Esophagus muscularis mucosa (tissue), 4 donors: Measurements from ENCODE around the gene STARD9. TPM values are rescaled to one million over a fixed set of nuclear protein-coding genes. Genes with fewer than 3 reads are reported as not detected.

Experiments used
- DNase-seq: peaks from one replicate; pipeline ENCODE4 v3.0.0-alpha.2; 2017; ENCODE audit errors: extremely low spot score
- H3K27ac ChIP-seq, 4 donors: fragments of 200-600 bp; sonication (generic); replicated peaks in 1 of 4; 1 replicate in 3 of 4; 2 replicates in 1 of 4; pipeline ENCODE4 v1.5.1; 2016 to 2019; ENCODE audit warnings: mild to moderate bottlenecking in 1 of 4
- H3K27me3 ChIP-seq, 4 donors: fragments of 200-600 bp; sonication (generic); one replicate each; pipeline versions ENCODE4 v1.5.1 to v1.6.0; 2016 to 2019
- H3K36me3 ChIP-seq, 4 donors: fragments of 200-600 bp; sonication (generic); one replicate each; pipeline ENCODE4 v1.5.1; 2016 to 2019
- H3K4me1 ChIP-seq, 4 donors: fragments of 200-600 bp; sonication (generic); one replicate each; pipeline ENCODE4 v1.5.1; 2016 to 2019
- H3K4me3 ChIP-seq, 4 donors: fragments of 200-600 bp; sonication (generic); 1 replicate in 2 of 4; 2 replicates in 2 of 4; pipeline ENCODE4 v1.5.1; 2016 to 2019; ENCODE audit warnings: mild to moderate bottlenecking in 4 of 4, moderate library complexity in 1 of 4
- H3K9me3 ChIP-seq, 4 donors: fragments of 200-600 bp; sonication (generic); 1 replicate in 3 of 4; 2 replicates in 1 of 4; pipeline ENCODE4 v1.5.1; 2016 to 2019
- EP300 ChIP-seq: sonication (generic); formaldehyde crosslinking; IDR thresholded peaks from one replicate; pipeline ENCODE4 v1.6.1; 2017; ENCODE audit warnings: antibody characterized with exemption
- POLR2A ChIP-seq: fragments of 450-650 bp; IDR thresholded peaks from one replicate; pipeline ENCODE4 v1.6.1; 2017; ENCODE audit warnings: antibody characterized with exemption, moderate library complexity, mild to moderate bottlenecking, low read depth
- POLR2AphosphoS5 ChIP-seq, 2 donors: sonication (generic); formaldehyde crosslinking; IDR thresholded peaks; one replicate each; pipeline ENCODE4 v1.6.1; 2017; ENCODE audit warnings: antibody characterized with exemption in 2 of 2
- WGBS: methylation state at CpG from one replicate; pipeline ENCODE4 v1.1.5; 2018; 5-methylcytosine and 5-hydroxymethylcytosine counted together
- intact Hi-C: fragments of 100-400 bp; cut with DNase I; formaldehyde crosslinking; loops from one replicate; pipeline ENCODE4 v1.15.1; 2023
- total RNA-seq, 4 donors: library from RNA; depleted of rRNA; stranded (reverse); fragments of >200 nt; gene quantifications; one replicate each; pipeline versions ENCODE4 v1.1.0 to v1.2.1, GENCODE V29; 2016
- TF ChIP-seq, protein P1 (sequence below), 3 experiments: fragments of 200-600 bp in 2 of 3; fragments of 450-650 bp in 1 of 3; sonication (generic) in 2 of 3; IDR thresholded peaks; one replicate each; pipeline ENCODE4 v1.5.1; 2017 to 2019; ENCODE audit warnings: antibody characterized with exemption in 3 of 3, mild to moderate bottlenecking in 2 of 3, moderate library complexity in 1 of 3

The STARD9 gene
- total RNA-seq, 4 donors from 2014 or later, result 14.2 to 46.9 (median 33.3) TPM

DNA sequence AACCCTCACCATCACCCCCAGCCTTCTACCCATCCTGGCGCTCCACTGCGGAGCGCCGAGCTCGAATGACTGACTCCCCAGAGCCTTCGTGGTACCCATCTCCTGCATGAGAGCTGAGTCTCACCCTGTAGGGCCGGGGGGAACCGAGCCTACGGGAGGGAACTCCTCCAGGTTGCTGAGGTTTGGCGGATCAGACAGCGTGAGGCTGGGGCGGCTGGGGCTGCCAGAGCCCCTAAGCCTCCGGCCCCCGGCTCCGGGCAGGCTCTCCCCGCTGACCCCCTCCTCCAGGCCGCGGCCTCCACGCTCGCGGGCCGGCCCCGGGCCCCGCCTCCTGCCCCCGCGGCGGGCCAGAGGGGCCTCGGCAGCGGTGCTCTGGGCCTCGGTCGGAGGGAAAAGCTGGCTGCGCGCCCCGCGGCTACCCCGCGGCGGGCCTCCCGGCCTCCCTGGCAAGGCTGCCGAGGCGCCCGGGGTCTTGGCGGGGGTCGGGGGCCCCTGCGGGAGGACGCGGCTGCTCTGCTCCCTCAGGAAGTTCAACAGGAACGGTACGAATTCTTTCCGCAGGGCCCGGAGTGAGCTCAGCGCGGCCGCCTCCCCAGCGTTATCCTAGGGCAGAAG, 160.9 kb downstream of the STARD9 start:
- H3K27me3 ChIP-seq, result no peaks in the 10 kb centered on the region
- peaks cover 14 to 43% (median 33%) of the 10 kb centered on the region in 4 donors for H3K36me3 ChIP-seq
- TF ChIP-seq EP300 (no peak), POLR2AphosphoS5 (IDR thresholded peaks at IDR 0.05) (no peak), POLR2A (no peak)
- TF ChIP-seq, protein P1, sequence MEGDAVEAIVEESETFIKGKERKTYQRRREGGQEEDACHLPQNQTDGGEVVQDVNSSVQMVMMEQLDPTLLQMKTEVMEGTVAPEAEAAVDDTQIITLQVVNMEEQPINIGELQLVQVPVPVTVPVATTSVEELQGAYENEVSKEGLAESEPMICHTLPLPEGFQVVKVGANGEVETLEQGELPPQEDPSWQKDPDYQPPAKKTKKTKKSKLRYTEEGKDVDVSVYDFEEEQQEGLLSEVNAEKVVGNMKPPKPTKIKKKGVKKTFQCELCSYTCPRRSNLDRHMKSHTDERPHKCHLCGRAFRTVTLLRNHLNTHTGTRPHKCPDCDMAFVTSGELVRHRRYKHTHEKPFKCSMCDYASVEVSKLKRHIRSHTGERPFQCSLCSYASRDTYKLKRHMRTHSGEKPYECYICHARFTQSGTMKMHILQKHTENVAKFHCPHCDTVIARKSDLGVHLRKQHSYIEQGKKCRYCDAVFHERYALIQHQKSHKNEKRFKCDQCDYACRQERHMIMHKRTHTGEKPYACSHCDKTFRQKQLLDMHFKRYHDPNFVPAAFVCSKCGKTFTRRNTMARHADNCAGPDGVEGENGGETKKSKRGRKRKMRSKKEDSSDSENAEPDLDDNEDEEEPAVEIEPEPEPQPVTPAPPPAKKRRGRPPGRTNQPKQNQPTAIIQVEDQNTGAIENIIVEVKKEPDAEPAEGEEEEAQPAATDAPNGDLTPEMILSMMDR (IDR thresholded peaks at IDR 0.05), result no peak
- WGBS, result 6% methylated on average over 12 of the region's 55 CpGs
- peaks cover 22 to 40% (median 29%) of the 10 kb centered on the region in 4 donors for H3K4me1 ChIP-seq
- DNase-seq, result no peak
- peak overlapping the region; percentile 69 to 92 (median 86) for H3K4me3 ChIP-seq
- no peaks in the 10 kb centered on the region for H3K9me3 ChIP-seq
- peak overlapping the region; percentile 89 to 93 (median 92) for H3K27ac ChIP-seq
- intact Hi-C loops, result loop anchor here (10.0 kb wide), 1 partner anchor 189 kb away; the partner anchor contains the start of gene TTBK2

GRCh38 chr15:42736793-42737528, 161.6 kb downstream of the STARD9 start, which contains the start of gene CDAN1:
Gene CDAN1 (minus strand): TSS chr15:42737128. CDS start chr15:42737102, 26 bp downstream.
- DNase-seq, result peak; percentile 97
- WGBS, result under 1% methylated on average over 7 of the region's 76 CpGs
- peaks cover 7 to 36% (median 27%) of the 10 kb centered on the region in 4 donors for H3K36me3 ChIP-seq
- no peaks in the 10 kb centered on the region for H3K9me3 ChIP-seq
- H3K27me3 ChIP-seq, result no peaks in the 10 kb centered on the region
- H3K4me3 ChIP-seq, result peak within 1 kb of the TSS; percentile 69 to 92 (median 86)
- peak within 1 kb of the TSS; percentile 89 to 93 (median 92) for H3K27ac ChIP-seq
- TF ChIP-seq POLR2A, result no peak
- TF ChIP-seq POLR2AphosphoS5 (IDR thresholded peaks at IDR 0.05), result peak; percentile 56 to 89
- TF ChIP-seq, protein P1 (IDR thresholded peaks at IDR 0.05), result peak in 2 of 3 experiments; percentile 13 to 33
- no peak for TF ChIP-seq EP300
- H3K4me1 ChIP-seq, result peaks cover 22 to 40% (median 29%) of the 10 kb centered on the region in 4 donors
- intact Hi-C loops, result loop anchor here (10.0 kb wide), 1 partner anchor 188 kb away; the partner anchor contains the start of gene TTBK2

GRCh38 chr15:42737529-42738328, 162.3 kb downstream of the STARD9 start:
- intact Hi-C loops, result loop anchor here (10.0 kb wide), 1 partner anchor 187 kb away; the partner anchor contains the start of gene TTBK2
- Histone ChIP-seq H3K4me3 (peak overlapping the region; percentile 69 to 92 (median 86)), H3K27me3 (no peaks in the 10 kb centered on the region), H3K4me1 (peaks cover 22 to 40% (median 29%) of the 10 kb centered on the region in 4 donors), H3K9me3 (no peaks in the 10 kb centered on the region), H3K36me3 (peaks cover 2 to 28% (median 19%) of the 10 kb centered on the region in 4 donors), H3K27ac (peak overlapping the region; percentile 89 to 93 (median 92))
- TF ChIP-seq, protein P1 (IDR thresholded peaks at IDR 0.05), result no peak
- TF ChIP-seq POLR2AphosphoS5 (IDR thresholded peaks at IDR 0.05) (no peak), POLR2A (no peak), EP300 (no peak)
- WGBS, result 74% methylated on average over 21 of the region's 21 CpGs
- no peak for DNase-seq

GRCh38 chr15:42741710-42742109, 166.3 kb downstream of the STARD9 start:
- no peak for TF ChIP-seq POLR2AphosphoS5 (IDR thresholded peaks at IDR 0.05)
- TF ChIP-seq POLR2A, result no peak
- TF ChIP-seq, protein P1 (IDR thresholded peaks at IDR 0.05), result no peak
- TF ChIP-seq EP300, result no peak
- H3K4me3 ChIP-seq, result no peak overlapping the region
- no peak overlapping the region for H3K27ac ChIP-seq
- no peak for DNase-seq
- peaks cover 8 to 14% (median 11%) of the 10 kb centered on the region in 4 donors for H3K4me1 ChIP-seq
- WGBS, result 87% methylated on average over 2 of the region's 2 CpGs
- H3K9me3 ChIP-seq, result no peaks in the 10 kb centered on the region
- H3K36me3 ChIP-seq, result peaks cover 0 to 20% (median 12%) of the 10 kb centered on the region in 4 donors
- no peaks in the 10 kb centered on the region for H3K27me3 ChIP-seq
- intact Hi-C loops, result no loop called here
